Fibroblast of lung (primary cell): ENCODE results near the gene ATRNL1. TPM values are rescaled to one million over a fixed set of nuclear protein-coding genes. Genes with fewer than 3 reads are reported as not detected.

Source experiments
- DNase-seq, 2 donors: peaks; one replicate each; pipeline versions ENCODE4 v3.0.0 to v3.0.0-alpha.2; 2010; ENCODE audit warnings: low read depth in 2 of 2
- H2AFZ ChIP-seq: 2 replicates; pipeline ENCODE4 v1.5.1; 2012; ENCODE audit warnings: low read length, control low read depth, inconsistent platforms
- H3K27ac ChIP-seq: 2 replicates; pipeline ENCODE4 v1.5.1; 2011; ENCODE audit warnings: low read length, control low read depth; ENCODE audit not compliant: insufficient read depth
- H3K27me3 ChIP-seq: 2 replicates; pipeline ENCODE4 v1.5.1; 2011; ENCODE audit warnings: mild to moderate bottlenecking, low read length; ENCODE audit not compliant: control insufficient read depth, insufficient read depth
- H3K36me3 ChIP-seq: 2 replicates; pipeline ENCODE4 v1.5.1; 2011; ENCODE audit warnings: low read length; ENCODE audit not compliant: control insufficient read depth, insufficient read depth
- H3K4me1 ChIP-seq: 2 replicates; pipeline ENCODE4 v1.5.1; 2011; ENCODE audit warnings: low read length; ENCODE audit not compliant: control insufficient read depth, insufficient read depth; ENCODE audit errors: extremely low read depth
- H3K4me2 ChIP-seq: 2 replicates; pipeline ENCODE4 v1.5.1; 2011; ENCODE audit warnings: low read length, control low read depth; ENCODE audit not compliant: insufficient read depth; ENCODE audit errors: extremely low read depth
- H3K4me3 ChIP-seq, 4 experiments: fragments of 200-600 bp in 1 of 4; sonication (generic) in 1 of 4; replicated peaks in 1 of 4; 2 replicates each; pipeline ENCODE4 v1.5.1; 2011 to 2016; ENCODE audit warnings: low read length in 4 of 4, low read depth in 3 of 4, mild to moderate bottlenecking in 3 of 4, control low read depth in 2 of 4, inconsistent platforms in 1 of 4, mixed read lengths in 1 of 4; ENCODE audit not compliant: insufficient read depth in 1 of 4; ENCODE audit errors: control extremely low read depth in 1 of 4
- H3K79me2 ChIP-seq: 2 replicates; pipeline ENCODE4 v1.5.1; 2012; ENCODE audit warnings: mild to moderate bottlenecking, low read length, inconsistent platforms; ENCODE audit not compliant: control insufficient read depth, insufficient read depth
- H3K9ac ChIP-seq: 2 replicates; pipeline ENCODE4 v1.5.1; 2011; ENCODE audit warnings: mild to moderate bottlenecking, low read length, control low read depth; ENCODE audit not compliant: insufficient read depth
- H3K9me3 ChIP-seq: 2 replicates; pipeline ENCODE4 v1.5.1; 2012; ENCODE audit warnings: low read depth, low read length; ENCODE audit not compliant: control insufficient read depth, insufficient read depth
- H4K20me1 ChIP-seq: 2 replicates; pipeline ENCODE4 v1.5.1; 2011; ENCODE audit warnings: low read length; ENCODE audit not compliant: control insufficient read depth, insufficient read depth; ENCODE audit errors: extremely low read depth
- EZH2 ChIP-seq: IDR thresholded peaks from 2 replicates; pipeline ENCODE4 v1.5.1; 2012; ENCODE audit warnings: low read length, control low read depth, mild to moderate bottlenecking; ENCODE audit errors: missing control alignments
- polyA plus RNA-seq, 2 donors: library from polyadenylated mRNA; depleted of rRNA in 1 of 2; stranded (reverse) in 1 of 2; unstranded in 1 of 2; fragments of >200 nt; gene quantifications; 2 replicates each; pipeline ENCODE4 v1.2.1, GENCODE V29; 2011 to 2012; ENCODE audit warnings: missing spikeins in 1 of 2
- total RNA-seq: library from RNA; depleted of rRNA; stranded (reverse); fragments of >200 nt; gene quantifications from 2 replicates; pipeline ENCODE4 v1.2.1, GENCODE V29; 2014
- TF ChIP-seq, protein P1 (sequence below), 2 donors: IDR thresholded peaks in 1 of 2; conservative IDR thresholded peaks in 1 of 2; 1 replicate in 1 of 2; 2 replicates in 1 of 2; pipeline ENCODE4 v1.5.1; 2011 to 2012; ENCODE audit warnings: low read length in 2 of 2, control low read depth in 1 of 2, inconsistent platforms in 1 of 2, low read depth in 1 of 2, mild to moderate bottlenecking in 1 of 2

Gene ATRNL1
- total and polyA plus RNA-seq, 2 donors (not counting 1 experiment from before 2014, with no cell fraction given), result 0.33 TPM

DNA sequence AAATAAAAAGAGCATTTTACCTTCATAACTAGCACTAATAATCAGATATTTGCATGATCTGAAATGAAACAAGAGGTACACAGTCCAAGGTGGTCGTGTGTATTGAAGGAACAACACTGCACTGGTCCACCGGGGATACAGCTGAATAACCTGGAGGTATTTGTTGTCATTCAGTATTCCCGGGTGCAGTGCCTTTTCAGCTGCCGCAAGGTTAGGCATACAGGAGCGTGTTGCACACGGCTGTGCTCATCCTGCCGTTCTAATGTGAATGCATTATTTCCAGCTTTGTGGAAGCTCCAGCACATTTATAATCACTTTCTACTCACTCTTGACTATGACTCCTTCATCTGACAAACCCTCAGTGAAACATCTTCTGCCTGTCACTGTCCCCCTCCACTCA lies 802.0 kb downstream of the ATRNL1 start:
- Histone ChIP-seq H3K4me3 (no peak overlapping the region), H3K4me2 (no peak overlapping the region), H2AFZ (no peak overlapping the region), H4K20me1 (no peaks in the 10 kb centered on the region), H3K9me3 (no peaks in the 10 kb centered on the region), H3K79me2 (no peaks in the 10 kb centered on the region), H3K36me3 (no peaks in the 10 kb centered on the region), H3K9ac (no peak overlapping the region), H3K4me1 (no peaks in the 10 kb centered on the region), H3K27ac (no peak overlapping the region), H3K27me3 (no peaks in the 10 kb centered on the region)
- DNase-seq, result no peak
- no peak for TF ChIP-seq EZH2
- TF ChIP-seq, protein P1, sequence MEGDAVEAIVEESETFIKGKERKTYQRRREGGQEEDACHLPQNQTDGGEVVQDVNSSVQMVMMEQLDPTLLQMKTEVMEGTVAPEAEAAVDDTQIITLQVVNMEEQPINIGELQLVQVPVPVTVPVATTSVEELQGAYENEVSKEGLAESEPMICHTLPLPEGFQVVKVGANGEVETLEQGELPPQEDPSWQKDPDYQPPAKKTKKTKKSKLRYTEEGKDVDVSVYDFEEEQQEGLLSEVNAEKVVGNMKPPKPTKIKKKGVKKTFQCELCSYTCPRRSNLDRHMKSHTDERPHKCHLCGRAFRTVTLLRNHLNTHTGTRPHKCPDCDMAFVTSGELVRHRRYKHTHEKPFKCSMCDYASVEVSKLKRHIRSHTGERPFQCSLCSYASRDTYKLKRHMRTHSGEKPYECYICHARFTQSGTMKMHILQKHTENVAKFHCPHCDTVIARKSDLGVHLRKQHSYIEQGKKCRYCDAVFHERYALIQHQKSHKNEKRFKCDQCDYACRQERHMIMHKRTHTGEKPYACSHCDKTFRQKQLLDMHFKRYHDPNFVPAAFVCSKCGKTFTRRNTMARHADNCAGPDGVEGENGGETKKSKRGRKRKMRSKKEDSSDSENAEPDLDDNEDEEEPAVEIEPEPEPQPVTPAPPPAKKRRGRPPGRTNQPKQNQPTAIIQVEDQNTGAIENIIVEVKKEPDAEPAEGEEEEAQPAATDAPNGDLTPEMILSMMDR (conservative IDR thresholded peaks at IDR 0.05 in 1 of 2, IDR thresholded peaks at IDR 0.05 in 1 of 2; ENCODE audit: low read depth in 1 of 2, low read length in 2 of 2), result no peak

GRCh38 chr10:115898242-115898641 lies 805.1 kb downstream of the ATRNL1 start:
- Histone ChIP-seq H3K4me3 (no peak overlapping the region), H3K36me3 (no peaks in the 10 kb centered on the region), H2AFZ (no peak overlapping the region), H3K27me3 (no peaks in the 10 kb centered on the region), H3K4me1 (no peaks in the 10 kb centered on the region), H3K9ac (no peak overlapping the region), H3K79me2 (no peaks in the 10 kb centered on the region), H4K20me1 (no peaks in the 10 kb centered on the region), H3K4me2 (no peak overlapping the region), H3K9me3 (no peaks in the 10 kb centered on the region), H3K27ac (no peak overlapping the region)
- DNase-seq, result no peak
- TF ChIP-seq EZH2, result no peak
- TF ChIP-seq, protein P1 (conservative IDR thresholded peaks at IDR 0.05 in 1 of 2, IDR thresholded peaks at IDR 0.05 in 1 of 2; ENCODE audit: low read depth in 1 of 2, low read length in 2 of 2), result no peak

DNA sequence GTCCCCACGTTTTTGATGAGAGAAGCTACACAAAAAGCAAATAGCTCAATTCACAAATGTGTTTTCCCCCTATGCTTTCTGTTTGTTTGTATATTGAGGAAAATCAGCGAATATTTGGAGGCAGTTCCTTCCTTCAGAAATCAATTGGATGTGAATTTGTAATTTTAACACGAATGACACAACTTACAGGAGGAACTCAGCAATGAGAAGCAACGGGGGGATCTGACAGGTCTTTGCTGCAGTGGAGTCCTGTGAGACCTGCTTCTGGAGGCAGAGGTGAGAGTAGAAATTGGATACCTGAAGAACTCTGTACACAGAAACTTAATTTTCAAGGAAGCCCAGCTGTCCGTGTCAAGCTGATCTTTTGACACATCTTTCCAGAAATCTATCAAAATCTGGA lies 809.4 kb downstream of the ATRNL1 start:
- no peaks in the 10 kb centered on the region for H4K20me1 ChIP-seq
- no peak for DNase-seq
- H3K4me1 ChIP-seq, result no peaks in the 10 kb centered on the region
- TF ChIP-seq EZH2, result no peak
- TF ChIP-seq, protein P1 (conservative IDR thresholded peaks at IDR 0.05 in 1 of 2, IDR thresholded peaks at IDR 0.05 in 1 of 2; ENCODE audit: low read depth in 1 of 2, low read length in 2 of 2), result no peak
- no peaks in the 10 kb centered on the region for H3K27me3 ChIP-seq
- H3K4me2 ChIP-seq, result no peak overlapping the region
- H3K79me2 ChIP-seq, result no peaks in the 10 kb centered on the region
- H2AFZ ChIP-seq, result no peak overlapping the region
- no peak overlapping the region for H3K4me3 ChIP-seq
- no peaks in the 10 kb centered on the region for H3K36me3 ChIP-seq
- H3K9me3 ChIP-seq, result no peaks in the 10 kb centered on the region
- H3K27ac ChIP-seq, result no peak overlapping the region
- no peak overlapping the region for H3K9ac ChIP-seq
